ENCODE results near the gene HOXB1.

Gene HOXB1

DNA sequence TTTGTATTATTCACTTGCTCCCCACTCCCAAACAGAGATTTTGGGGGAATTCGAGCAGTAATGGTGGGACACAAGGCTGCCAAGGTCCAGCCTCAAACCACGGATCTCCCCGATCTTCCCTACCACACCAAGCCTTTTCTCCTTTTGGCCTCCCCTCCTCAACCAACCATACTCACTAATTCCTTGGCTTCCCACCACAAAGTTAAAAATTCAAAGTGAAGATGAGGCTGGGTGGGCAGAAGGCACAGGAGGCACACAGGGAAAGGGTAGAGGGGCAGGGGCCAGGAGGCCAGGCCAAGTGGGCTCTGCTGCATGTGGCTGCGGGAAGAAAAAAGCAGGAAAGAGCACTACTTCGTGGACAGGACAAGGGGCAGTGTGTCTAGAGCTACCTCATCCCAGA, 32.1 kb upstream of the HOXB1 start:
- TF ChIP-seq, protein P1, sequence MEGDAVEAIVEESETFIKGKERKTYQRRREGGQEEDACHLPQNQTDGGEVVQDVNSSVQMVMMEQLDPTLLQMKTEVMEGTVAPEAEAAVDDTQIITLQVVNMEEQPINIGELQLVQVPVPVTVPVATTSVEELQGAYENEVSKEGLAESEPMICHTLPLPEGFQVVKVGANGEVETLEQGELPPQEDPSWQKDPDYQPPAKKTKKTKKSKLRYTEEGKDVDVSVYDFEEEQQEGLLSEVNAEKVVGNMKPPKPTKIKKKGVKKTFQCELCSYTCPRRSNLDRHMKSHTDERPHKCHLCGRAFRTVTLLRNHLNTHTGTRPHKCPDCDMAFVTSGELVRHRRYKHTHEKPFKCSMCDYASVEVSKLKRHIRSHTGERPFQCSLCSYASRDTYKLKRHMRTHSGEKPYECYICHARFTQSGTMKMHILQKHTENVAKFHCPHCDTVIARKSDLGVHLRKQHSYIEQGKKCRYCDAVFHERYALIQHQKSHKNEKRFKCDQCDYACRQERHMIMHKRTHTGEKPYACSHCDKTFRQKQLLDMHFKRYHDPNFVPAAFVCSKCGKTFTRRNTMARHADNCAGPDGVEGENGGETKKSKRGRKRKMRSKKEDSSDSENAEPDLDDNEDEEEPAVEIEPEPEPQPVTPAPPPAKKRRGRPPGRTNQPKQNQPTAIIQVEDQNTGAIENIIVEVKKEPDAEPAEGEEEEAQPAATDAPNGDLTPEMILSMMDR (IDR thresholded peaks at IDR 0.05; ENCODE audit: insufficient read depth, low read depth, low read length, missing control alignments): no peak
- no peak for DNase-seq (ENCODE audit: low read depth)
- no peak overlapping the region for H3K4me3 ChIP-seq (ENCODE audit: low read length)

DNA sequence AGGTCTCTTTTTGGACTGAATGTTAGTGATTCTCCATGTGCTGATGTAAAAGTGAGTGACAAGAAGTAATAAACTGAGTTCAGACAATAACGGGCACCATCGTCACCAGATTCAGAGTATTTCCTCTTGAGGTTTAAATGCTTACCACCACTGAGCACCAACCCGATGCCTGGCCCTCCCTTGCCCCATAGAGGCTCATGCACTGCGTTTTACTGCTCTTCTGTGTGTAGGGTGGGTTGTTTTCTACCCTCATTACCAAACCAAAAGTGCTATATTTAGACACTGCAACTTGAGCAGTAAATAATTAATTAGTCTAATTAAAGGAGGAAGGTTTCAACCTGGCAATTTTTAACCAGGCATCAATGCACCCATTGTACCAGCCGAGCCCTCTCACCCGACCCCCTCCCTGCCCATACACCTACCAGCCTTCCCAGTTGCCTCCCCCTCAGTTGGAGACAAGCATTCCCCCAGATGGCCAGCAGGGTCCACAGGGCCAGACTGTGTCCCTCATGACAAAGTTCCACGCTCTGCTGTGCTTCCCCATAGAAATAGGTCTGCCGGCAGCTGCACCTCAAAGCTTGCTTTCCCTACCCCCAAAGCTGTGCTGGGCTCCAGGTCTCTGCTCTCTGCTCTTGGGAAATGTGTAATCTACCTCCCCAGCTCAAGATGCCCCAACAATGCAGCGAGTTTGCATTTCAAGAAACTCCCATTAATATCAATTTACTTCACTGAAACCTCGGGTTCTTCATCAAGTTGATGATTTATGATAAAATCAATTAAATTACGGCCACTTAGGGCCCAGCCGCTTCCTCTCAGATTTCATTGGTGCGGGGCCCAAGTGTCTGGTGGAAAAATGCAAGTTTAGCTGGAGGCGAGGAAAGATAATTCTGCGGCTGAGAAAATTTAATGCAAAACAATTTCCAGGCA, 31.3 kb upstream of the HOXB1 start:
- TF ChIP-seq, protein P1 (IDR thresholded peaks at IDR 0.05; ENCODE audit: insufficient read depth, low read depth, low read length, missing control alignments): no peak
- H3K4me3 ChIP-seq (ENCODE audit: low read length): no peak overlapping the region
- DNase-seq (ENCODE audit: low read depth): no peak

DNA sequence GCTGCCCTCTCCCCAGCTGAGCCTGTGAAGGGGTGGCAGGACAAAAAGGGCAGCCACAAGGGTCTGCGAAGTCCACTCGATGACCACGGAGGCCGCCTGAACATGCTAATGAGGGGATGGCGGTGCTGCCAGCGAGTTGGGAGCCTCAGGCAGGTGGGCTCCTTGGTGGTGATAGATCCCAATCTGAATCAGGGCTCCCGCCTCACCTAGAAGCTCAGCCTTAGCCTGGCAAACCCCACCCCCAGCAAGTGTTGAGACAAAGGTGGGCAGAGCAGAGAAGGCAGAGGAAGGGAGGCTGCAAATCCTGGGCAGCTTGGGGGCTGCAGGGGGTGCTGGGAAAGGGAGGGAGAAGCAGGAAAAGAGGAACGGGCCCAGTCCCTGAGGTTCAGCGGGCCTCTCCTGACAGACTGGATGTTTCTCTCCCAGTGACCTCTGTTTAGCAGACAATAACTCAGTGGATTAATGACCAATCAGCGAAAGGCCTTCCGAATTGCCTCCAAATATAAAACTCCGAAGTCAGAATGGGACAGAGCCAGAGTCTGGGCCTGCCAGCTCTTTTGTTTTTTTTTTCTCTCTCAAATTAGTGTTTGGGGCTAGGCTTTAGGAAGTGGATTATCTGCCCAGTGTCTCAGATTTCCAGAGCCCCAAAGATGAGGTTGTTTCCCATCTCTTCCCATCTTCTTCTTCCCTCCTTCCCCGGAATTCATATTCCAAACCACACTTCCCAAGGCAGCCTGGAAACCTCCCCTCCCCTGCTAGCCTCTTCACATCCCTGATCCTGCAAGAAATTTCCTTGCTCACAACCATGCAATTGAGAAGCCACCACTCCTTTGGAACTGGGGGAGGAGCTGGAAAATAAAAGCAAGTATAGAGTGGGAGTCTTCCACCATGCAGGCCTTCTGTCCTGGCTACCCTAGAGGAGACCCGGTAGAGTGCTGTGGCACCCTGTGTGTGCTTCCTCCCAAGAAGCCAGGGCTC, 29.3 kb upstream of the HOXB1 start:
- no peak overlapping the region for H3K4me3 ChIP-seq (ENCODE audit: low read length)
- no peak for DNase-seq (ENCODE audit: low read depth)
- TF ChIP-seq, protein P1 (IDR thresholded peaks at IDR 0.05; ENCODE audit: insufficient read depth, low read depth, low read length, missing control alignments): no peak

DNA sequence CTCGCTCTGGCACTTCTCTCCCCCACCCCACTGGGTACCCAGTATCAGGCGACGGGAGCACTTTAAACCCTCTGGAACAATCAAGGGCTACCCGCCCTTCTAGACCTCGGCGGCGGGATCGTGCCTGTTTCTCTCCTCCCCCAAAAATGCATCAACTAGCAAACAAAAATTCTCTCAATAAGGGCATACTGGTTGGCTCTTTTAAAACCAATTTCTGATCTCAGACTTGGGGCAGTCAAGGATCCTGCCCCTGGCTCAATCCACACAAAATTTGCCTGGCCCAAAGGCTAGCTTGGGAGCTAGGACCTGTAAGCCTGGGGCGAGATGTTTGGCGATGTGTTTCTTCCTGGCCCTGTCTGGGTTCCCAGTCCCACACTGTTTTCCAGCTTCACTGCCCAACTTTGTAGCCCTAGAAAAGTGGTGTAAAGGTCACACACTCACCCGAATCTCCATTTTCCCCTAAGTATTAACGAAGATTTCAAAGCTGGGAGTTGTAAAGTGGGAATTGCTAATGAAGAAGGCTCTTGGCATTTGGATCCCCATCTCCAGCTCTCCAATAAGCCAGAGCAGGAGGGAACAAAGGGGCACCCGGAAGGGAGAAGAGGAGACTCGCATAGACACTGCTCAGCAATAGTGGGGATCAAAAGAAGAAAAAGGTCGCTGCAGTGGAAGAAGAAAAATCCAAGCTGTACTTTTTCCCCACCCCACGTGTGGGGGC, 28.5 kb upstream of the HOXB1 start:
- no peak overlapping the region for H3K4me3 ChIP-seq (ENCODE audit: low read length)
- TF ChIP-seq, protein P1 (IDR thresholded peaks at IDR 0.05; ENCODE audit: insufficient read depth, low read depth, low read length, missing control alignments): no peak

DNA sequence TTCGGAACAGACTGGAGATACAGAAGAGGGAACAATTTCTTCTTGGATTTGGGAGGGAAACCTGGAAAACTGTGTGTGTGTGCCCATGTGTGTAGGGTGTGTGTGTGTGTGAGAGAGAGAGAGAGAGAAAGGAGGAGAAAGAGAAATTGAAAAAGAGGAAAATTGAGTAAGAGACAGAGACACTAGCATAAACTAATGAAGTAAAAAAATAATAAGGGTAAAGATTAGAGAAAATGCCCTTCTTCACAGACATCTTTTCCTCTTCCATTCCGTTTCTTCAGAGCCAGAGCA, 28.0 kb upstream of the HOXB1 start:
- TF ChIP-seq, protein P1 (IDR thresholded peaks at IDR 0.05; ENCODE audit: insufficient read depth, low read depth, low read length, missing control alignments): no peak
- H3K4me3 ChIP-seq (ENCODE audit: low read length): no peak overlapping the region
- no peak for DNase-seq (ENCODE audit: low read depth)

More for the DNA sequence above, 28.5 kb upstream of the HOXB1 start:
- DNase-seq (ENCODE audit: low read depth): no peak

DNA sequence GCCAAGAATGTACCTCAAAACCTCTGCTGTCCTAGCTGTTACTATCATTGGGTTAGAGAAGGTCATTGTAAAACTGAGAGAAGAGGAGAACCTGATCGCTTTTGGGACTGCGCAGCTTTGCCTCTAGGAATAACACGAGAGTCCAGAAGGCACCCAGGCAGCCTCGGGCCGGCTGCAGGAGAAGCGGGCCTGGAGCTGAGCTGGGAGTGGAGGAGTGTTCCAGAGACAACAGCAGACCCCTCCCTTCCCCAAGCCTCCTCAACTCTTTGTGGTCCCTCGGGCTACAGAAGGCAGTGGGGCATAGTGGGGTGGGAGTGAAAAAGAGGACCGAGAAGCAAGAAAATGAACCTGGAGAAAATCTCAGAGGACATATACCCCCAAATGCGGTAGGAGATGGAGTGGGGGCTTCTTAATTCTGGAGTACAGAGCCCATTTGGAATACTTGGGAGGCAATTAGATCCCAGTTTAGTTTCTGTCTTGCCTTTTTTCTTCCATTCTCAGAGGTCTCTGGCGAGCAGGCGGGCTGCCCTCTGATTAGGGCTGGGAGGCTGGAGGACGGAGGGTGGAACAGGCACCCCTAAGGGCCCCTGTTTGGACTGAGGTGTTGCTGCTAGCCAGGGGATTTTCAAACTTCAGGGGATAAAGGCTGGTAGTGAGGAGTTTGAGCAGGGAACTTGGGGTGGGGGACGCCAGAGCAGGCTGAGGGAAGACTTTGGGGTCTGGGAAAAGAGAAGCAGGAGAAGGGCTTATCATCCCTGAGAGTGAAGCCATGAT, 27.4 kb upstream of the HOXB1 start:
- TF ChIP-seq, protein P1 (IDR thresholded peaks at IDR 0.05; ENCODE audit: insufficient read depth, low read depth, low read length, missing control alignments): no peak
- no peak for DNase-seq (ENCODE audit: low read depth)
- no peak overlapping the region for H3K4me3 ChIP-seq (ENCODE audit: low read length)
